Esophagus squamous epithelium (tissue), 5 donors: ENCODE data around the gene SIGLEC10. TPM values are rescaled to one million over a fixed set of nuclear protein-coding genes. Genes with fewer than 3 reads are reported as not detected.

Experiments
- DNase-seq: peaks from one replicate; lab custom pipeline; 2025; lab: John Stamatoyannopoulos, UW
- H3K27ac ChIP-seq, 4 donors: fragments of 200-600 bp; sonication (generic); one replicate each; pipeline ENCODE4 v1.5.1; 2016 to 2019; ENCODE audit warnings: mild to moderate bottlenecking in 1 of 4
- H3K27me3 ChIP-seq, 4 donors: fragments of 200-600 bp; sonication (generic); 1 replicate in 3 of 4; 2 replicates in 1 of 4; pipeline versions ENCODE4 v1.5.1 to v1.6.0; 2017 to 2021; ENCODE audit warnings: antibody characterized with exemption in 1 of 4
- H3K36me3 ChIP-seq, 3 donors: fragments of 200-600 bp; sonication (generic); one replicate each; pipeline ENCODE4 v1.5.1; 2016 to 2019
- H3K4me1 ChIP-seq, 3 donors: fragments of 200-600 bp; sonication (generic); one replicate each; pipeline ENCODE4 v1.5.1; 2017 to 2019
- H3K4me3 ChIP-seq, 4 donors: fragments of 200-600 bp; sonication (generic); 1 replicate in 3 of 4; 2 replicates in 1 of 4; pipeline ENCODE4 v1.5.1; 2016 to 2019; ENCODE audit warnings: mild to moderate bottlenecking in 2 of 4, moderate library complexity in 1 of 4
- H3K9me3 ChIP-seq, 3 donors: fragments of 200-600 bp; sonication (generic); one replicate each; pipeline ENCODE4 v1.5.1; 2016 to 2019
- POLR2A ChIP-seq, 4 donors: fragments of 450-650 bp; IDR thresholded peaks; one replicate each; pipeline ENCODE4 v1.6.1; 2017; ENCODE audit warnings: antibody characterized with exemption in 4 of 4, mild to moderate bottlenecking in 4 of 4, moderate library complexity in 3 of 4
- WGBS, 2 donors: methylation state at CpG; one replicate each; pipeline ENCODE4 v1.1.5; 2018; 5-methylcytosine and 5-hydroxymethylcytosine counted together
- intact Hi-C: fragments of 100-400 bp; cut with DNase I; formaldehyde crosslinking; loops from one replicate; pipeline ENCODE4 v1.15.0; 2022
- total RNA-seq, 4 donors: library from RNA; depleted of rRNA; stranded (reverse); fragments of >200 nt; gene quantifications; one replicate each; pipeline ENCODE4 v1.1.0, GENCODE V29; 2016
- TF ChIP-seq, protein P1 (sequence below), 6 experiments: fragments of 450-650 bp in 4 of 6; fragments of 200-600 bp in 2 of 6; sonication (generic) in 2 of 6; IDR thresholded peaks; one replicate each; pipeline ENCODE4 v1.5.1; 2016 to 2019; ENCODE audit warnings: antibody characterized with exemption in 6 of 6, mild to moderate bottlenecking in 4 of 6, moderate library complexity in 4 of 6
- donor health status: DM: yes; HTN: yes; CAD: no.

The SIGLEC10 gene
- total RNA-seq, 4 donors from 2014 or later = 2.0 to 17.0 (median 2.9) TPM

DNA sequence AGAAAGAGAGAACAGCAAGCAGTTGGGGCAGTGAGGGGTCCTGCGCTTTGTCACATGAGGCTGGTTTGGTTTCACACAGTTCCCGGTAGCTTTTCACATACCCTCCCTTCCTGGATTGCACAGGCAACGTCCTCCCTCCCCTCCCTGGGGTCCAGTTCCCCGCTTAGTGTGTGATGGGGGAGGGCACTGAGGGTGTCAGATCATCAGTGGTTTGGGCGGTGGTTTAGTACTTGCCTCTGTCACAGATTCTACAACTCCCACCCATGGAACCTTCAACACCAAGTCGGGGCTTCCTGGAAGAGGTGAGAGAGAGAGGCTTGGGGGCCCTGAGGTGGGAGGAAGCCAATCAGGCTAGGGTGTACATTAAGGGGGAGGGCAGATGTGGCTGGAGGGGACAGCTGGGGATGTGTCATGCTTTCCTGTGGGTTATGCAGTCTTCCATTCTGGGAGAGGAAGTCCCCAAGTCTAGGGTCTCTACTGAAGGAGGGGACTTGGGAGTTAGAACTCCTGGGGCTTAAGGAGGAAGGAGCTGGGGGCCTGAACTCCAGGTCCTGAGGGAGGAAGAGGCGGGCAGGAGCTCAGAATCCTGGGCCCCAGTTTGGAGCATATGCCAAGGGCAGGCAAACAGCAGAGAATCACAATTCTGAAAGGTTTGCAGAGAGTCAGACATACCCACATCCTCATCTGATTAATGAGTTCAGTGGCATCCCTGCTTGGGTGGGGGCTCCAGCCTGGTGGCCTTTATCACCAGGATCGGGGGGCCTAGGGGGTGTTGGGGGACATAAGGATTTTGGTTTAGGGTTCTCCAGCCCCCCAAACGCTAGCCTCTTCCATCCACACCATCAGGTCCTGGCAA is 44.6 kb downstream of the SIGLEC10 start, which contains the start of gene NKG7:
NKG7 (minus strand) TSS at position 6 of the 856 bp plus-strand sequence. CDS start 119 bp downstream, outside the sequence.
- Histone ChIP-seq H3K4me1 (peaks cover 4 to 9% (median 7%) of the 10 kb centered on the region in 3 donors), H3K36me3 (no peaks in the 10 kb centered on the region), H3K9me3 (no peaks in the 10 kb centered on the region), H3K27me3 (no peaks in the 10 kb centered on the region), H3K4me3 (peak within 1 kb of the TSS in 1 of 4 donors; percentile 19), H3K27ac (peak within 1 kb of the TSS in 2 of 4 donors; percentile 28 to 44)
- 27 to 42% methylated on average over 5 to 6 of the region's 9 CpGs for WGBS, 2 donors
- intact Hi-C loops = no loop called here
- no peak for DNase-seq
- TF ChIP-seq POLR2A (IDR thresholded peaks at IDR 0.05) = no peak
- TF ChIP-seq, protein P1, sequence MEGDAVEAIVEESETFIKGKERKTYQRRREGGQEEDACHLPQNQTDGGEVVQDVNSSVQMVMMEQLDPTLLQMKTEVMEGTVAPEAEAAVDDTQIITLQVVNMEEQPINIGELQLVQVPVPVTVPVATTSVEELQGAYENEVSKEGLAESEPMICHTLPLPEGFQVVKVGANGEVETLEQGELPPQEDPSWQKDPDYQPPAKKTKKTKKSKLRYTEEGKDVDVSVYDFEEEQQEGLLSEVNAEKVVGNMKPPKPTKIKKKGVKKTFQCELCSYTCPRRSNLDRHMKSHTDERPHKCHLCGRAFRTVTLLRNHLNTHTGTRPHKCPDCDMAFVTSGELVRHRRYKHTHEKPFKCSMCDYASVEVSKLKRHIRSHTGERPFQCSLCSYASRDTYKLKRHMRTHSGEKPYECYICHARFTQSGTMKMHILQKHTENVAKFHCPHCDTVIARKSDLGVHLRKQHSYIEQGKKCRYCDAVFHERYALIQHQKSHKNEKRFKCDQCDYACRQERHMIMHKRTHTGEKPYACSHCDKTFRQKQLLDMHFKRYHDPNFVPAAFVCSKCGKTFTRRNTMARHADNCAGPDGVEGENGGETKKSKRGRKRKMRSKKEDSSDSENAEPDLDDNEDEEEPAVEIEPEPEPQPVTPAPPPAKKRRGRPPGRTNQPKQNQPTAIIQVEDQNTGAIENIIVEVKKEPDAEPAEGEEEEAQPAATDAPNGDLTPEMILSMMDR (IDR thresholded peaks at IDR 0.05) = no peak

GRCh38 chr19:51372021-51372648 is 45.3 kb downstream of the SIGLEC10 start:
- Histone ChIP-seq H3K4me1 (peaks cover 4 to 13% (median 7%) of the 10 kb centered on the region in 3 donors), H3K9me3 (no peaks in the 10 kb centered on the region), H3K36me3 (no peaks in the 10 kb centered on the region), H3K27me3 (no peaks in the 10 kb centered on the region), H3K4me3 (peak overlapping the region in 1 of 4 donors; percentile 19), H3K27ac (peak overlapping the region in 2 of 4 donors; percentile 28 to 44)
- intact Hi-C loops = no loop called here
- DNase-seq = no peak
- 78 to 80% methylated on average over 1 to 8 of the region's 18 CpGs for WGBS, 2 donors
- TF ChIP-seq, protein P1 (IDR thresholded peaks at IDR 0.05) = no peak
- no peak for TF ChIP-seq POLR2A (IDR thresholded peaks at IDR 0.05)

DNA sequence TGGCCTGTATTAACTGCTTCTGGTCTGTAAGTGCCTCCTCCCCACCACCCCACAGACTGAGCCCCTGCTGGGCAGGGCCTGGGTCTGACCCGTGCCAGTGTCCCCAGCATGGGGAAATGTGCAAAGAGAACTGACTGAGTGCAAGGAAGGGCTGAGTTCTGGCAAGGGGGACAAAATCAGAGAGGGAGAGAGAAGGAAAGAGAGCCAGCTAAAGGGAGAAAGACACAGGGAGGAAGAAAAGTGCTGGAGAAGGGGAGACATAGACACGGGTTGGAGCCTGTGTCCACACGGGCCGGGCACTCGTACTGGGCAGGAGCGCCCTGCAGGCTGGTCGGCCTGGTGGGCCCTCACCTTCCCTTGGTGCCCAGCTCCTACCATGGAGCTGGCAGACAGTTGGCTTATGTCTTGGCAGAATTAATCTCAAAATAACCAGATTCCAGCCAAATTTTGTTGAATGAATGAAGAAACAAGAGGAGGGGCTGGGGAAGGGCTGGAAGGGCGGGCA is 46.2 kb downstream of the SIGLEC10 start:
- H3K9me3 ChIP-seq = no peaks in the 10 kb centered on the region
- DNase-seq = no peak
- peak overlapping the region in 1 of 4 donors; percentile 19 for H3K4me3 ChIP-seq
- no peaks in the 10 kb centered on the region for H3K36me3 ChIP-seq
- intact Hi-C loops = no loop called here
- 72 to 81% methylated on average over 6 to 7 of the region's 8 CpGs for WGBS, 2 donors
- H3K27me3 ChIP-seq = no peaks in the 10 kb centered on the region
- peak overlapping the region in 1 of 4 donors; percentile 44 for H3K27ac ChIP-seq
- no peak for TF ChIP-seq POLR2A (IDR thresholded peaks at IDR 0.05)
- TF ChIP-seq, protein P1 (IDR thresholded peaks at IDR 0.05) = no peak
- H3K4me1 ChIP-seq = peaks cover 4 to 21% (median 7%) of the 10 kb centered on the region in 3 donors

- no peak overlapping the region for H3K4me3 ChIP-seq
- DNase-seq = no peak
- intact Hi-C loops = no loop called here
- no peak for TF ChIP-seq POLR2A (IDR thresholded peaks at IDR 0.05)
- TF ChIP-seq, protein P1 (IDR thresholded peaks at IDR 0.05) = no peak
- no peaks in the 10 kb centered on the region for H3K36me3 ChIP-seq
- H3K9me3 ChIP-seq = no peaks in the 10 kb centered on the region
- H3K27ac ChIP-seq = no peak overlapping the region
- WGBS, 2 donors = 50 to 60% methylated on average over 4 of the region's 4 CpGs
- H3K4me1 ChIP-seq = peaks cover 7 to 26% (median 12%) of the 10 kb centered on the region in 3 donors
- no peaks in the 10 kb centered on the region for H3K27me3 ChIP-seq
Measured at GRCh38 chr19:51370230-51370629, 47.2 kb downstream of the SIGLEC10 start.
